Measurements from ENCODE around the gene BDKRB2. TPM values are rescaled to one million over a fixed set of nuclear protein-coding genes. Genes with fewer than 3 reads are reported as not detected.

BDKRB2 gene
- total and polyA plus RNA-seq, 2 donors (not counting 1 experiment from before 2014, with no cell fraction given): not detected

GRCh38 chr14:96207686-96208085 lies 3.0 kb downstream of the BDKRB2 start:
- 93% methylated on average over 4 of the region's 5 CpGs for WGBS (ENCODE audit: insufficient coverage)
- H2AFZ ChIP-seq (ENCODE audit: insufficient read depth, low read depth, low read length, poor library complexity, severe bottlenecking): no peak overlapping the region
- peaks cover 6 to 12% of the 10 kb centered on the region in 2 donors for H3K4me1 ChIP-seq (ENCODE audit: control insufficient read depth in 2 of 2, insufficient read depth in 2 of 2, low read length in 2 of 2)
- no peak overlapping the region for H3K27ac Mint-ChIP-seq
- intact Hi-C loops (cut with micrococcal nuclease): no loop called here
- ChIA-PET CTCF (interaction anchor here (0.5 kb wide), 1 partner anchor 520 kb away, joined by 4 read pairs; no protein-coding TSS in a partner anchor), POLR2A (no interaction called here)
- no peak overlapping the region for H3K27ac ChIP-seq (ENCODE audit: low read length in 2 of 2)
- H3K4me2 ChIP-seq (replicated peaks; ENCODE audit: low read depth, low read length, poor library complexity, severe bottlenecking): no peak overlapping the region
- no peak overlapping the region for H3K9ac ChIP-seq (ENCODE audit: low read length)
- H4K20me1 ChIP-seq (ENCODE audit: control insufficient read depth, insufficient read depth, low read length, poor library complexity, severe bottlenecking): no peaks in the 10 kb centered on the region
- DNase-seq: no peak
- H3K27me3 Mint-ChIP-seq: peaks cover 30% of the 10 kb centered on the region
- TF ChIP-seq CTCF (IDR thresholded peaks at IDR 0.05) (no peak), EZH2 (IDR thresholded peaks at IDR 0.05; ENCODE audit: borderline replicate concordance, insufficient read depth, low read depth, low read length, poor library complexity, severe bottlenecking) (no peak)
- H3K4me3 ChIP-seq (ENCODE audit: control extremely low read depth in 1 of 5, extremely low read depth in 1 of 5, insufficient read depth in 1 of 5, low read depth in 2 of 5, low read length in 4 of 5): no peak overlapping the region
- no peaks in the 10 kb centered on the region for H3K79me2 ChIP-seq (ENCODE audit: control insufficient read depth, insufficient read depth, low read length)
- peaks cover 0 to 42% (median 5%) of the 10 kb centered on the region in 4 experiments for H3K27me3 ChIP-seq (replicated peaks in 1 of 4; ENCODE audit: control extremely low read depth in 1 of 4, control insufficient read depth in 3 of 4, insufficient read depth in 4 of 4, low read length in 3 of 4)
- H3K4me1 Mint-ChIP-seq: no peaks in the 10 kb centered on the region
- H3K9me3 ChIP-seq (ENCODE audit: control extremely low read depth in 1 of 3, control insufficient read depth in 2 of 3, insufficient read depth in 1 of 3, low read length in 2 of 3): peaks cover 0 to 26% (median 4%) of the 10 kb centered on the region in 3 donors
- H3K36me3 ChIP-seq (replicated peaks in 1 of 2; ENCODE audit: control extremely low read depth in 1 of 2, control insufficient read depth in 1 of 2, extremely low read depth in 1 of 2, insufficient read depth in 2 of 2, low read length in 1 of 2): no peaks in the 10 kb centered on the region
- ATAC-seq (ENCODE audit: low read depth): no peak
- no peaks in the 10 kb centered on the region for H3K9me3 Mint-ChIP-seq (ENCODE audit: insufficient read depth)
- H3K4me3 Mint-ChIP-seq: no peak overlapping the region

- no peak overlapping the region for H3K9ac ChIP-seq (ENCODE audit: low read length)
- DNase-seq: no peak
- TF ChIP-seq EZH2 (IDR thresholded peaks at IDR 0.05; ENCODE audit: borderline replicate concordance, insufficient read depth, low read depth, low read length, poor library complexity, severe bottlenecking) (no peak), CTCF (IDR thresholded peaks at IDR 0.05) (no peak)
- peaks cover 6 to 12% of the 10 kb centered on the region in 2 donors for H3K4me1 ChIP-seq (ENCODE audit: control insufficient read depth in 2 of 2, insufficient read depth in 2 of 2, low read length in 2 of 2)
- no peak overlapping the region for H2AFZ ChIP-seq (ENCODE audit: insufficient read depth, low read depth, low read length, poor library complexity, severe bottlenecking)
- 87% methylated on average over 10 of the region's 12 CpGs for WGBS (ENCODE audit: insufficient coverage)
- no peaks in the 10 kb centered on the region for H3K79me2 ChIP-seq (ENCODE audit: control insufficient read depth, insufficient read depth, low read length)
- Mint-ChIP-seq H3K27ac (no peak overlapping the region), H3K4me3 (no peak overlapping the region), H3K27me3 (peaks cover 21% of the 10 kb centered on the region), H3K9me3 (ENCODE audit: insufficient read depth) (no peaks in the 10 kb centered on the region), H3K4me1 (no peaks in the 10 kb centered on the region)
- peaks cover 0 to 40% (median under 1%) of the 10 kb centered on the region in 4 experiments for H3K27me3 ChIP-seq (replicated peaks in 1 of 4; ENCODE audit: control extremely low read depth in 1 of 4, control insufficient read depth in 3 of 4, insufficient read depth in 4 of 4, low read length in 3 of 4)
- ChIA-PET POLR2A (no interaction called here), CTCF (no interaction called here)
- H3K9me3 ChIP-seq (ENCODE audit: control extremely low read depth in 1 of 3, control insufficient read depth in 2 of 3, insufficient read depth in 1 of 3, low read length in 2 of 3): peaks cover 0 to 27% (median 4%) of the 10 kb centered on the region in 3 donors
- no peak overlapping the region for H3K4me2 ChIP-seq (replicated peaks; ENCODE audit: low read depth, low read length, poor library complexity, severe bottlenecking)
- no peaks in the 10 kb centered on the region for H4K20me1 ChIP-seq (ENCODE audit: control insufficient read depth, insufficient read depth, low read length, poor library complexity, severe bottlenecking)
- ATAC-seq (ENCODE audit: low read depth): no peak
- intact Hi-C loops (cut with micrococcal nuclease): no loop called here
- no peak overlapping the region for H3K27ac ChIP-seq (ENCODE audit: low read length in 2 of 2)
- no peak overlapping the region for H3K4me3 ChIP-seq (ENCODE audit: control extremely low read depth in 1 of 5, extremely low read depth in 1 of 5, insufficient read depth in 1 of 5, low read depth in 2 of 5, low read length in 4 of 5)
- H3K36me3 ChIP-seq (replicated peaks in 1 of 2; ENCODE audit: control extremely low read depth in 1 of 2, control insufficient read depth in 1 of 2, extremely low read depth in 1 of 2, insufficient read depth in 2 of 2, low read length in 1 of 2): no peaks in the 10 kb centered on the region
These were observed 4.1 kb downstream of the BDKRB2 start for GRCh38 chr14:96208739-96209138.

All from B cell (primary cell).